H1 (cell line): ENCODE results near the gene SHISAL1.

Source experiments
- CHD2 ChIP-seq: IDR thresholded peaks from 2 replicates; pipeline ENCODE4 v1.6.1; 2012; ENCODE audit warnings: low read length, improper control_type of control experiment
- CREB1 ChIP-seq: IDR thresholded peaks from 2 replicates; pipeline ENCODE4 v1.6.1; 2012; ENCODE audit warnings: inconsistent platforms
- FOSL1 ChIP-seq: IDR thresholded peaks from 2 replicates; pipeline ENCODE4 v1.6.1; 2011; ENCODE audit warnings: mild to moderate bottlenecking, low read depth, low read length, moderate library complexity; ENCODE audit not compliant: insufficient read depth
- JUN ChIP-seq: IDR thresholded peaks from 2 replicates; pipeline ENCODE4 v1.6.1; 2011; ENCODE audit warnings: low read depth, mild to moderate bottlenecking, improper control_type of control experiment, low read length
- POLR2A ChIP-seq, 2 experiments: IDR thresholded peaks; 1 replicate in 1 of 2; 2 replicates in 1 of 2; pipeline ENCODE4 v1.6.1; 2011; ENCODE audit warnings: low read depth in 2 of 2, low read length in 2 of 2, mild to moderate bottlenecking in 2 of 2; ENCODE audit errors: control extremely low read depth in 1 of 2
- RAD21 ChIP-seq, 2 experiments: IDR thresholded peaks in 1 of 2; conservative IDR thresholded peaks in 1 of 2; 2 replicates each; pipeline ENCODE4 v1.6.1; 2011; ENCODE audit warnings: low read depth in 2 of 2, low read length in 2 of 2, improper control_type of control experiment in 1 of 2, inconsistent platforms in 1 of 2, mild to moderate bottlenecking in 1 of 2, moderate library complexity in 1 of 2
- SP2 ChIP-seq: IDR thresholded peaks from 2 replicates; pipeline ENCODE4 v1.6.1; 2012; ENCODE audit warnings: mild to moderate bottlenecking, low read length, inconsistent platforms
- USF2 ChIP-seq: IDR thresholded peaks from 2 replicates; pipeline ENCODE4 v1.6.1; 2011; ENCODE audit warnings: low read length, improper control_type of control experiment
- YY1 ChIP-seq: IDR thresholded peaks from 2 replicates; pipeline ENCODE4 v1.6.1; 2011; ENCODE audit warnings: low read depth, mild to moderate bottlenecking, low read length
- TF ChIP-seq, protein P1 (sequence below), 3 experiments: IDR thresholded peaks; 1 replicate in 2 of 3; 2 replicates in 1 of 3; pipeline versions ENCODE4 v1.5.1 to v1.6.1; 2011; ENCODE audit warnings: low read length in 3 of 3, mild to moderate bottlenecking in 3 of 3, inconsistent platforms in 2 of 3, low read depth in 1 of 3, moderate library complexity in 1 of 3; ENCODE audit not compliant: insufficient read depth in 1 of 3; ENCODE audit errors: control extremely low read depth in 1 of 3

- TF ChIP-seq POLR2A (IDR thresholded peaks at IDR 0.05; ENCODE audit: control extremely low read depth in 1 of 2, low read depth in 2 of 2, low read length in 2 of 2), result no peak
- TF ChIP-seq, protein P1, sequence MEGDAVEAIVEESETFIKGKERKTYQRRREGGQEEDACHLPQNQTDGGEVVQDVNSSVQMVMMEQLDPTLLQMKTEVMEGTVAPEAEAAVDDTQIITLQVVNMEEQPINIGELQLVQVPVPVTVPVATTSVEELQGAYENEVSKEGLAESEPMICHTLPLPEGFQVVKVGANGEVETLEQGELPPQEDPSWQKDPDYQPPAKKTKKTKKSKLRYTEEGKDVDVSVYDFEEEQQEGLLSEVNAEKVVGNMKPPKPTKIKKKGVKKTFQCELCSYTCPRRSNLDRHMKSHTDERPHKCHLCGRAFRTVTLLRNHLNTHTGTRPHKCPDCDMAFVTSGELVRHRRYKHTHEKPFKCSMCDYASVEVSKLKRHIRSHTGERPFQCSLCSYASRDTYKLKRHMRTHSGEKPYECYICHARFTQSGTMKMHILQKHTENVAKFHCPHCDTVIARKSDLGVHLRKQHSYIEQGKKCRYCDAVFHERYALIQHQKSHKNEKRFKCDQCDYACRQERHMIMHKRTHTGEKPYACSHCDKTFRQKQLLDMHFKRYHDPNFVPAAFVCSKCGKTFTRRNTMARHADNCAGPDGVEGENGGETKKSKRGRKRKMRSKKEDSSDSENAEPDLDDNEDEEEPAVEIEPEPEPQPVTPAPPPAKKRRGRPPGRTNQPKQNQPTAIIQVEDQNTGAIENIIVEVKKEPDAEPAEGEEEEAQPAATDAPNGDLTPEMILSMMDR (IDR thresholded peaks at IDR 0.05; ENCODE audit: control extremely low read depth in 1 of 3, insufficient read depth in 1 of 3, low read depth in 1 of 3, low read length in 3 of 3), result no peak
- no peak for TF ChIP-seq USF2
- TF ChIP-seq CHD2, result no peak
- no peak for TF ChIP-seq JUN
- TF ChIP-seq YY1, result no peak
- TF ChIP-seq RAD21 (IDR thresholded peaks at IDR 0.05 in 1 of 2, conservative IDR thresholded peaks at IDR 0.05 in 1 of 2; ENCODE audit: low read depth in 2 of 2, low read length in 2 of 2), result no peak
- no peak for TF ChIP-seq CREB1
- no peak for TF ChIP-seq FOSL1
- TF ChIP-seq SP2, result no peak
Observed at GRCh38 chr22:44298406-44299091, 14.2 kb downstream of the SHISAL1 start.
